VCaP (cell line): ENCODE results near the gene DRAXIN.

Source experiments
- H3K27ac ChIP-seq: fragments of 450-650 bp; 2 replicates; pipeline ENCODE4 v1.5.1; 2017
- TF ChIP-seq, protein P1 (sequence below): fragments of 450-650 bp; conservative IDR thresholded peaks from 2 replicates; pipeline ENCODE4 v1.5.1; 2017; ENCODE audit warnings: mild to moderate bottlenecking, moderate library complexity

DRAXIN gene

DNA sequence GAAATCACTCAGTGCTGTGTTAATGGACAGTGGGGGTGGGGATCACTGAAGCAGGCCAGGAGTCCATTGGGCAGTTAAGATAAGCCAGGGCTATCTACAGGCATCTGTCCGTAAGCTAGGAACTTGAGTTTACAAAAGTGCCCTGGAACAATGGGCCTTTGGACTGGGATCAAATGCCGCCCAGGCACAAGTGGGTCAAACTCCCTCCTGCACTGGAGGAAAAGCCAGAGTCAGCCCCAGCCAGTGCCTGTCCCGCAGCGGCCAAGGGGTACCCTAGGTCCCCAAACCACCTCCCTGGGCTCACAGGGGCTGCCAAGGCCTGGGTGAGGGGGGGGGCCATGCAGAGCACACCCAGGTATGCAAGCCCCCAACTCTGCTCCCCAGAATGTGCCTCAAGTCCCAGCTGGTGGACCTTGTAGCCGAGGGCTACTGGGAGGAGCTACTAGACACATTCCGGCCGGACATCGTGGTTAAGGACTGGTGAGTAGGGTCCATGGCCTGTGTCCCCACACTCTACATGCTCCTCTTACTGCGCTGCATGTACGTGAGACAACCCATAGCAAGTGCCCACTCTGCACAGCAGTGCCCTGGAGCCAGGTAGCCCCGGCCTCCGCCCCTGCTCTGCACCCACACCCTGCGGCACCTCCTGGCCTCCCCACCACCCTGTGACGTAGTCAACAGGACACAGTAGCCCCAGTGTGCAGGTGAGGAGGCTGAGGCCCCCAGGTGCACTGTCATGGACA, 19.8 kb upstream of the DRAXIN start:
- TF ChIP-seq, protein P1, sequence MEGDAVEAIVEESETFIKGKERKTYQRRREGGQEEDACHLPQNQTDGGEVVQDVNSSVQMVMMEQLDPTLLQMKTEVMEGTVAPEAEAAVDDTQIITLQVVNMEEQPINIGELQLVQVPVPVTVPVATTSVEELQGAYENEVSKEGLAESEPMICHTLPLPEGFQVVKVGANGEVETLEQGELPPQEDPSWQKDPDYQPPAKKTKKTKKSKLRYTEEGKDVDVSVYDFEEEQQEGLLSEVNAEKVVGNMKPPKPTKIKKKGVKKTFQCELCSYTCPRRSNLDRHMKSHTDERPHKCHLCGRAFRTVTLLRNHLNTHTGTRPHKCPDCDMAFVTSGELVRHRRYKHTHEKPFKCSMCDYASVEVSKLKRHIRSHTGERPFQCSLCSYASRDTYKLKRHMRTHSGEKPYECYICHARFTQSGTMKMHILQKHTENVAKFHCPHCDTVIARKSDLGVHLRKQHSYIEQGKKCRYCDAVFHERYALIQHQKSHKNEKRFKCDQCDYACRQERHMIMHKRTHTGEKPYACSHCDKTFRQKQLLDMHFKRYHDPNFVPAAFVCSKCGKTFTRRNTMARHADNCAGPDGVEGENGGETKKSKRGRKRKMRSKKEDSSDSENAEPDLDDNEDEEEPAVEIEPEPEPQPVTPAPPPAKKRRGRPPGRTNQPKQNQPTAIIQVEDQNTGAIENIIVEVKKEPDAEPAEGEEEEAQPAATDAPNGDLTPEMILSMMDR: no peak
- no peak overlapping the region for H3K27ac ChIP-seq

DNA sequence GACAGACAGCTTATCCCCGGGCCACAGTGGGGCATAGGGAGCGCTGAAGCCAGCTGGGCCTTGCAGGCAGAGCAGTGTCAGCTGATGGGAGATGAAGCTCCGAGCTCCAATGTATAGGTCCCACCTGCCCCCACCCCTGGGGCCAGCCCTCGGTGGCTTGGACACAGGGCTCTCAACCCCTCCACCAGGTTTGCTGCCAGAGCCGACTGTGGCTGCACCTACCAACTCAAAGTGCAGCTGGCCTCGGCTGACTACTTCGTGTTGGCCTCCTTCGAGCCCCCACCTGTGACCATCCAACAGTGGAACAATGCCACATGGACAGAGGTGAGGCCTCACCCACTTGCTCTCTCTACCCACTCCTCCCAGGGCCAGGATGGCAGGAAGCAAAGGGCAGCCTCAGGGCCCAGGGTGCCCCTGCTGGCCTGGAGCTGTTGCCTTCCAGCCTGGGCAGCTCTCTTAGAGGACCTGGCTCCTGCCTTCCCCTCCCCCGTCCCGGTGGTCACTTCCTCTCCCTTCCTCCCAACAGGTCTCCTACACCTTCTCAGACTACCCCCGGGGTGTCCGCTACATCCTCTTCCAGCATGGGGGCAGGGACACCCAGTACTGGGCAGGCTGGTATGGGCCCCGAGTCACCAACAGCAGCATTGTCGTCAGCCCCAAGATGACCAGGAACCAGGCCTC, 18.3 kb upstream of the DRAXIN start:
- no peak overlapping the region for H3K27ac ChIP-seq
- TF ChIP-seq, protein P1: no peak

DNA sequence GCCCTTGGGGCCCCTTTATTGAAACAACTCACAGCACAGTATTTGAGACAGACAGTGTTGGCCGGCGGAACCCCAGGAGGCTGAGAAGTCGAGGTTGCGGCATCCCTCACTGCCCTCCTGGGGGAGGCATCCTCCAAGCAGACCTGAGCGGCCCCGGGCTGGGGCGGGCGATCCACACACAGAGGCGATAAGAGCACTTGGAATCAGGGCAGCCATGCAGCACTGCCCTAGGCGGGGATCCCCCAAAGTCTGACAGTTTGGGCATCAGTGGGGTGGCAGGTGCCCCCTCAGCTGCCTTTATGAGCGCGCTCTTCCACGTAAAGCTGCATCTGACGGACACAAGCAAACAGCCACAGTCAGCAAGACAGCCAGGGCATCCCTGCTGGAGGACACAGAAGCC, 17.0 kb upstream of the DRAXIN start:
- H3K27ac ChIP-seq: no peak overlapping the region
- TF ChIP-seq, protein P1: no peak

DNA sequence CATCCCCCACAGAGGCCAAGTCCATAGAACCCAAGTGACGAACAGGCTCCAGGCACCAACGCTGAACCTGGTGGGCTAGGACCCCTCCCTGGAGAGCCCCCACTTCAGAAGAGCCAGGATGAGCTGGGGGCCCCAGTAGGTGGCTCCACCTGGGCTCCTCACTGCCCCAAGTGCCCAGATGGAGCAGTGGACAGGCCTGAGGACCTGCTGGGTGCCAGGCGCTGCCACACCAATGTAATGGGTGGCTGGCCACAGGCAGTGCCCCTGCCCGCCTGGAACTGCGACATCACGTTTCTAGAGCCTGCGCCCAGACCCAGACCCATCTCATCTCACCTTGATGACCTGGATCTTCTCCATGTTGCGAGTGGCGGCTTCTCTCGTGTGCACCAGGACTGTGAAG, 16.2 kb upstream of the DRAXIN start:
- H3K27ac ChIP-seq: no peak overlapping the region
- TF ChIP-seq, protein P1: 0 out of 2 replicates have a peak, but pooled peaks have one; percentile 7

DNA sequence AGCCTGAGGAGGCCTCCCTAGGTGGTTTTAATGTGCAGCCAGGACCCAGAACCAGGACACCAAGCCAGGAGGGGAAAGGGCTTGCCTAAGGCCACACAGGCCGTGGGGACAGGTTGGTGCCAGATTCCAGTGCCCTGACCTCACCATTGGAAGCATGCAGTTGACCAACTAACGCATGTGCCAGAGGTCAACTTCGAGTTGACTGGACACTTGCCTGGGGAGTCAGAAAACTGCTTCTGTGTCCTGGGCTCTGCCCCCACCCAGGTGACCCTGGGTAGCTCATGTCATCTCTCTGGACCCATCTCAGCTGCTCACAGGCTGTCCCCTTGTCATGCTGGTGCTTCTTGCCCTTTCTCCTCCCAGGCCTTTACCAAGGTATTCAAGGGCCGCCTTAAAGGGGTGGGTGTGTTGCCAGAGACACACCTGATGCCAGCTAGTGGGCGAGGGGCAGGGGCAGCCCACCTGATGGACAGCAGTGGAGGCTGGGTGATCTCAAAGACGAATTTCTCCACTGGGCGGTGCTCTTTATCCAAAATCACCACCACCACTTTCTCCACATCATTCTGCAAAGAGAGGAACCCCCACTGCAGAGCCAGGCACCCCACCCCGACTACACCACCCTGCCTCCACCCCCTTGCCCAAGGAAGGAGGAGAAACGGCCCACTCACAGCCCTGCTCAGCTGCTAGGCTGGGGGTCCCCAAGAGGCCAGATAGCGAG, 15.0 kb upstream of the DRAXIN start:
- no peak overlapping the region for H3K27ac ChIP-seq
- TF ChIP-seq, protein P1: no peak

DNA sequence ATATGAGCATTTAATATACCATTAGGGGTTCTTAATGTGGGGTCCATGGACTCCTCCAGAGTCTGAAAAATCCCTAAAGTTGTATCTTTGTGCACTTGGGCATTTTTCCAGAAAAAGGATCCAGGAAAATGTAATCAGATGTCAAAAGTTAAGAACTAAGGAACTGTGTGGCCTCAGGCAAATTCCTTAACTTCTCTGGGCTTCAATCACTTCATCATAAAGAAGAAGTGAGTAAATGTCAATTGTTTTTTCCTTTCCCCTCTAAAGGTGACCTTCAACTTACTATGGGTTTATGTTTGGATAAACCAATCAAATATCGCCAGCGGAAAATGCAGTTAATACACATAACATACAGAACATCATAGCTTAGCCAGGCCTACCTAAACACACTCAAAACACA, 13.1 kb upstream of the DRAXIN start:
- H3K27ac ChIP-seq: no peak overlapping the region
- TF ChIP-seq, protein P1: no peak

DNA sequence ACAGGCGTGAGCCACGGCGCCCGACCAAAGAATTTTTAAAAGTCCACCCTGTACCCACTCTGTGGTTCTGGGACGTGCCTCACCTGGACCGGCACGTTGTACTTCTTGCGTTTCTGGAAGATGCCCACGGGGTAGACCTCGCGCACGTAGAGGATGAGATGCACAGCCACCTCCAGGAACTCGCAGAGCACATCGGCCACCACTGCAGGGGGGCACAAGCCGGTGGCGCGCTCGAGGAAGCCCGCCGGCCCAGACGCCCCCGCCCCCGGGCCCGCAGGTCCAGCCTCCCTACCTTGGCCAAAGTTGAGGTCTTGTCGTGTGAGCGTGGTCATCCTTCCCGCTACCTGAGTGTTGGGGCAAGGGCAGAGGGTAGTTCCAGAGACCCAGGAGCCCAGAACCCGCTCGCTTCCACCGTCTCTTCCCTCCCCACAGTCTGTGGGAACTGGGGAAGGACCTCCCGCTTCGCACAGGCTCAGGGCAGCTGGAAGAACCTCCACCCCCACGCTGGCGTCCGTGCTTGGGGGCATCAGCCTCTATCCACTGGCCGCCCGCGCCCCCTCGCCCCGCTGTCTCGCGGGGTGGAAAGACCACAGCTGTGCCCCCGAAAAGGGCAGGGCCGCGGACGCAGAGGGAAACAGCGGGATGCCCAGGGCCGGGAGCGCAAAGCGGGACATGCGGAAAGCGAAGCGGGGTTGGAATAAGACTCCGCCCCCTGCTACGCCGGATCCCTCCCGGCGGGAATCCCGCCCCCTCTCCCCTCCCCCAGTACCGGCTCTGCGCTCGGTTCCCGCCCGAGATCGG, 11.0 kb upstream of the DRAXIN start:
- peak overlapping the region; percentile 78 for H3K27ac ChIP-seq
- TF ChIP-seq, protein P1: no peak
